ENCODE measurements around the gene JCAD. TPM values are rescaled to one million over a fixed set of nuclear protein-coding genes. Genes with fewer than 3 reads are reported as not detected.

JCAD gene
- total and polyA plus RNA-seq, 2 donors (not counting 1 experiment from before 2014, with no cell fraction given), result 3.3 to 27.1 TPM

DNA sequence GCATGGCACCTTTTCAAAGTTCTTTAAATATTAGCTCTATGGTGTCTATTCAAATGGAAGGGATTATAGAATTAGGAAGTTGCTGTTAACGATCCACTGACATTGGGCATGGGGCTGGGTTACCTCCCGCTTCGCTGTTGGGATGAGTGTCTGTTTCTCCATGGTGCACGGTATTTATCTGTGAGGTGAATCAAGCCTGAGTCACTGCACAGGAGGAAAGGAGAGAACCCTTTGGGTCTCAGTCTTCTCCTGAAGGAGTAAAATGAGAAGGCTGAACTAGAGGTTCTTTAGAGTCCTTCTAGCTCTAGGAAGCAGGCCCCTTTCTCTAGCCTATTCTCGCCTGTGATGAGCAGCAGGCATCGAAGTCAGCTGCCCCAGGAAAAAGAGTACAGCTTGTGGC, 7.3 kb downstream of the JCAD start:
- Histone ChIP-seq H3K27ac (ENCODE audit: insufficient read depth, low read length) (no peak overlapping the region), H3K36me3 (ENCODE audit: control insufficient read depth, insufficient read depth, low read length) (no peaks in the 10 kb centered on the region), H3K4me3 (replicated peaks in 1 of 4; ENCODE audit: control extremely low read depth in 1 of 4, insufficient read depth in 1 of 4, low read depth in 3 of 4, low read length in 4 of 4) (no peak overlapping the region), H3K4me1 (ENCODE audit: control insufficient read depth, extremely low read depth, insufficient read depth, low read length) (no peaks in the 10 kb centered on the region), H4K20me1 (ENCODE audit: control insufficient read depth, extremely low read depth, insufficient read depth, low read length) (no peaks in the 10 kb centered on the region), H2AFZ (ENCODE audit: low read length) (no peak overlapping the region), H3K4me2 (ENCODE audit: extremely low read depth, insufficient read depth, low read length) (no peak overlapping the region), H3K9me3 (ENCODE audit: control insufficient read depth, insufficient read depth, low read depth, low read length) (no peaks in the 10 kb centered on the region), H3K27me3 (ENCODE audit: control insufficient read depth, insufficient read depth, low read length) (no peaks in the 10 kb centered on the region), H3K79me2 (ENCODE audit: control insufficient read depth, insufficient read depth, low read length) (no peaks in the 10 kb centered on the region), H3K9ac (ENCODE audit: insufficient read depth, low read length) (no peak overlapping the region)
- peak in 1 of 2 donors; percentile 48 for DNase-seq (ENCODE audit: low read depth in 2 of 2)
- TF ChIP-seq, protein P1, sequence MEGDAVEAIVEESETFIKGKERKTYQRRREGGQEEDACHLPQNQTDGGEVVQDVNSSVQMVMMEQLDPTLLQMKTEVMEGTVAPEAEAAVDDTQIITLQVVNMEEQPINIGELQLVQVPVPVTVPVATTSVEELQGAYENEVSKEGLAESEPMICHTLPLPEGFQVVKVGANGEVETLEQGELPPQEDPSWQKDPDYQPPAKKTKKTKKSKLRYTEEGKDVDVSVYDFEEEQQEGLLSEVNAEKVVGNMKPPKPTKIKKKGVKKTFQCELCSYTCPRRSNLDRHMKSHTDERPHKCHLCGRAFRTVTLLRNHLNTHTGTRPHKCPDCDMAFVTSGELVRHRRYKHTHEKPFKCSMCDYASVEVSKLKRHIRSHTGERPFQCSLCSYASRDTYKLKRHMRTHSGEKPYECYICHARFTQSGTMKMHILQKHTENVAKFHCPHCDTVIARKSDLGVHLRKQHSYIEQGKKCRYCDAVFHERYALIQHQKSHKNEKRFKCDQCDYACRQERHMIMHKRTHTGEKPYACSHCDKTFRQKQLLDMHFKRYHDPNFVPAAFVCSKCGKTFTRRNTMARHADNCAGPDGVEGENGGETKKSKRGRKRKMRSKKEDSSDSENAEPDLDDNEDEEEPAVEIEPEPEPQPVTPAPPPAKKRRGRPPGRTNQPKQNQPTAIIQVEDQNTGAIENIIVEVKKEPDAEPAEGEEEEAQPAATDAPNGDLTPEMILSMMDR (conservative IDR thresholded peaks at IDR 0.05 in 1 of 2, IDR thresholded peaks at IDR 0.05 in 1 of 2; ENCODE audit: low read depth in 1 of 2, low read length in 2 of 2), result no peak
- TF ChIP-seq EZH2 (IDR thresholded peaks at IDR 0.05; ENCODE audit: low read length, missing control alignments), result no peak

DNA sequence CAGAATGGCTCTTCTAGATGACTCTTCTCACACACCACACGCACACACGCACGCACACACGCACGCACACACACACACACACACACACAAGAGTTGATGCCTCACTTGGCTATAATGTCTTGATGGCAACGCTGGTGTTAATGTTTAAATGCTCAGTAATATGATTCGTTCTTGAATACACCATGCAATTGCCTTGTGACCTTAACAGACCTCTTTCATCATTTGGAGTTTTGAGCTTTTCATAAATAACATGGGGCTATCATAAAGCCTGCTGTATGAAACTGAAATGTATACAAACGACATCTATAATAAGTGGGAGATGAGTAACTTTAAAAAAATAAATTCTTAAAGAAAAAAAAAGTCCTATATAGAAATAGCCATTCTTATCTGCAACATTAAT, 8.2 kb downstream of the JCAD start:
- Histone ChIP-seq H3K27ac (ENCODE audit: insufficient read depth, low read length) (no peak overlapping the region), H3K79me2 (ENCODE audit: control insufficient read depth, insufficient read depth, low read length) (no peaks in the 10 kb centered on the region)
- TF ChIP-seq, protein P1 (conservative IDR thresholded peaks at IDR 0.05 in 1 of 2, IDR thresholded peaks at IDR 0.05 in 1 of 2; ENCODE audit: low read depth in 1 of 2, low read length in 2 of 2), result no peak
- TF ChIP-seq EZH2 (IDR thresholded peaks at IDR 0.05; ENCODE audit: low read length, missing control alignments), result no peak

DNA sequence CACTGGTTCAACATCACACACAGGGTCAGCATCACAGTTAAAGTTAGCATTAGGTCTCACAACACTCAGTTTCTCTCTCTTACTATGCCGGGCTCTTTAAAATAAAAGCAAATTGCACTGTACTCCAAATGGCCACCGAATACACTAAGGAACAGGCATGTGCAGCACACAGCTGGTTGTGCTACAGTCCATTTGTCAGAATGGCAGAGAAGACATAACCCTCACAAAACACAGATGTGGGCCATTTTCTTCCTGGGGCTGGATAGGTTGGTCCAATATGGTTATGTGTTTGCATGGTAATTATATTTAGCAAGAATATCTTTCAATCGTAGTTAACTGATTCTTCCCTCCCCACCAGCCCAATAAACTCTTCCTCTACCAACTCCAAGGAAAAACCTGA, 9.0 kb downstream of the JCAD start:
- Histone ChIP-seq H3K36me3 (ENCODE audit: control insufficient read depth, insufficient read depth, low read length) (no peaks in the 10 kb centered on the region), H3K27ac (ENCODE audit: insufficient read depth, low read length) (no peak overlapping the region), H3K27me3 (ENCODE audit: control insufficient read depth, insufficient read depth, low read length) (no peaks in the 10 kb centered on the region), H3K4me3 (replicated peaks in 1 of 4; ENCODE audit: control extremely low read depth in 1 of 4, insufficient read depth in 1 of 4, low read depth in 3 of 4, low read length in 4 of 4) (no peak overlapping the region), H2AFZ (ENCODE audit: low read length) (no peak overlapping the region), H3K4me2 (ENCODE audit: extremely low read depth, insufficient read depth, low read length) (no peak overlapping the region), H3K4me1 (ENCODE audit: control insufficient read depth, extremely low read depth, insufficient read depth, low read length) (no peaks in the 10 kb centered on the region), H4K20me1 (ENCODE audit: control insufficient read depth, extremely low read depth, insufficient read depth, low read length) (no peaks in the 10 kb centered on the region), H3K9me3 (ENCODE audit: control insufficient read depth, insufficient read depth, low read depth, low read length) (no peaks in the 10 kb centered on the region), H3K9ac (ENCODE audit: insufficient read depth, low read length) (no peak overlapping the region), H3K79me2 (ENCODE audit: control insufficient read depth, insufficient read depth, low read length) (no peaks in the 10 kb centered on the region)
- no peak for DNase-seq (ENCODE audit: low read depth in 2 of 2)
- TF ChIP-seq EZH2 (IDR thresholded peaks at IDR 0.05; ENCODE audit: low read length, missing control alignments), result no peak
- TF ChIP-seq, protein P1 (conservative IDR thresholded peaks at IDR 0.05 in 1 of 2, IDR thresholded peaks at IDR 0.05 in 1 of 2; ENCODE audit: low read depth in 1 of 2, low read length in 2 of 2), result no peak

More for the DNA sequence above, 8.2 kb downstream of the JCAD start:
- no peaks in the 10 kb centered on the region for H3K9me3 ChIP-seq (ENCODE audit: control insufficient read depth, insufficient read depth, low read depth, low read length)
- no peaks in the 10 kb centered on the region for H3K36me3 ChIP-seq (ENCODE audit: control insufficient read depth, insufficient read depth, low read length)
- peak in 1 of 2 donors; percentile 82 for DNase-seq (ENCODE audit: low read depth in 2 of 2)
- H3K4me2 ChIP-seq (ENCODE audit: extremely low read depth, insufficient read depth, low read length), result no peak overlapping the region
- no peaks in the 10 kb centered on the region for H4K20me1 ChIP-seq (ENCODE audit: control insufficient read depth, extremely low read depth, insufficient read depth, low read length)
- H2AFZ ChIP-seq (ENCODE audit: low read length), result no peak overlapping the region
- H3K4me3 ChIP-seq (replicated peaks in 1 of 4; ENCODE audit: control extremely low read depth in 1 of 4, insufficient read depth in 1 of 4, low read depth in 3 of 4, low read length in 4 of 4), result no peak overlapping the region
- H3K4me1 ChIP-seq (ENCODE audit: control insufficient read depth, extremely low read depth, insufficient read depth, low read length), result no peaks in the 10 kb centered on the region
- H3K9ac ChIP-seq (ENCODE audit: insufficient read depth, low read length), result no peak overlapping the region
- no peaks in the 10 kb centered on the region for H3K27me3 ChIP-seq (ENCODE audit: control insufficient read depth, insufficient read depth, low read length)
